DND-41 (cell line): ENCODE measurements around the gene CD7.

Experiments
- ATAC-seq: fragments of 200-7000 bp; cut with Tn5 transposase; 3 replicates; pipeline ENCODE4 v1.9.1; 2021; ENCODE audit warnings: low read depth; ENCODE audit not compliant: insufficient read depth
- DNase-seq: peaks from one replicate; pipeline ENCODE4 v3.0.0-alpha.2; 2020
- H2AFZ ChIP-seq: 2 replicates; pipeline ENCODE4 v1.6.0; 2012; ENCODE audit warnings: low read depth, low read length
- H3K27ac ChIP-seq: 2 replicates; pipeline ENCODE4 v1.5.1; 2012; ENCODE audit warnings: low read length, inconsistent platforms
- H3K27me3 ChIP-seq: fragments of 200-600 bp; sonication (generic); 2 replicates; pipeline ENCODE4 v1.6.0; 2012; ENCODE audit warnings: low read length, mild to moderate bottlenecking, inconsistent platforms; ENCODE audit not compliant: insufficient read depth, poor library complexity
- H3K36me3 ChIP-seq: 2 replicates; pipeline ENCODE4 v1.5.1; 2012; ENCODE audit warnings: low read length, inconsistent platforms; ENCODE audit not compliant: insufficient read depth
- H3K4me1 ChIP-seq: 2 replicates; pipeline ENCODE4 v1.5.1; 2012; ENCODE audit warnings: mild to moderate bottlenecking, low read length; ENCODE audit not compliant: insufficient read depth
- H3K4me2 ChIP-seq: 2 replicates; pipeline ENCODE4 v1.6.0; 2012; ENCODE audit warnings: mild to moderate bottlenecking, moderate library complexity, low read length, inconsistent platforms; ENCODE audit not compliant: insufficient read depth
- H3K4me3 ChIP-seq, 2 experiments: fragments of 200-600 bp in 1 of 2; shearing (Covaris generic) in 1 of 2; 2 replicates each; pipeline ENCODE4 v1.5.1; 2012 to 2016; ENCODE audit warnings: inconsistent platforms in 2 of 2, low read length in 2 of 2, mild to moderate bottlenecking in 2 of 2, low read depth in 1 of 2, moderate library complexity in 1 of 2
- H3K79me2 ChIP-seq: 2 replicates; pipeline ENCODE4 v1.6.0; 2012; ENCODE audit warnings: low read length, inconsistent platforms; ENCODE audit not compliant: insufficient read depth
- H3K9ac ChIP-seq: 2 replicates; pipeline ENCODE4 v1.6.0; 2012; ENCODE audit warnings: low read depth, mild to moderate bottlenecking, inconsistent platforms, low read length, moderate library complexity
- H3K9me3 ChIP-seq: 2 replicates; pipeline ENCODE4 v1.5.1; 2012; ENCODE audit warnings: low read length, moderate library complexity, mild to moderate bottlenecking, inconsistent platforms; ENCODE audit not compliant: insufficient read depth, severe bottlenecking
- H4K20me1 ChIP-seq: 2 replicates; pipeline ENCODE4 v1.6.0; 2012; ENCODE audit warnings: low read length; ENCODE audit not compliant: insufficient read depth
- CTCF ChIP-seq: IDR thresholded peaks from 2 replicates; pipeline ENCODE4 v1.5.1; 2012; ENCODE audit warnings: borderline replicate concordance, low read length, moderate library complexity, mild to moderate bottlenecking; ENCODE audit not compliant: poor library complexity, severe bottlenecking; ENCODE audit errors: extremely low read depth
- EZH2 ChIP-seq: IDR thresholded peaks from 3 replicates; pipeline ENCODE4 v1.6.1; 2012; ENCODE audit warnings: borderline replicate concordance, low read depth, mild to moderate bottlenecking, moderate library complexity, low read length, inconsistent platforms; ENCODE audit not compliant: severe bottlenecking

Gene CD7

DNA sequence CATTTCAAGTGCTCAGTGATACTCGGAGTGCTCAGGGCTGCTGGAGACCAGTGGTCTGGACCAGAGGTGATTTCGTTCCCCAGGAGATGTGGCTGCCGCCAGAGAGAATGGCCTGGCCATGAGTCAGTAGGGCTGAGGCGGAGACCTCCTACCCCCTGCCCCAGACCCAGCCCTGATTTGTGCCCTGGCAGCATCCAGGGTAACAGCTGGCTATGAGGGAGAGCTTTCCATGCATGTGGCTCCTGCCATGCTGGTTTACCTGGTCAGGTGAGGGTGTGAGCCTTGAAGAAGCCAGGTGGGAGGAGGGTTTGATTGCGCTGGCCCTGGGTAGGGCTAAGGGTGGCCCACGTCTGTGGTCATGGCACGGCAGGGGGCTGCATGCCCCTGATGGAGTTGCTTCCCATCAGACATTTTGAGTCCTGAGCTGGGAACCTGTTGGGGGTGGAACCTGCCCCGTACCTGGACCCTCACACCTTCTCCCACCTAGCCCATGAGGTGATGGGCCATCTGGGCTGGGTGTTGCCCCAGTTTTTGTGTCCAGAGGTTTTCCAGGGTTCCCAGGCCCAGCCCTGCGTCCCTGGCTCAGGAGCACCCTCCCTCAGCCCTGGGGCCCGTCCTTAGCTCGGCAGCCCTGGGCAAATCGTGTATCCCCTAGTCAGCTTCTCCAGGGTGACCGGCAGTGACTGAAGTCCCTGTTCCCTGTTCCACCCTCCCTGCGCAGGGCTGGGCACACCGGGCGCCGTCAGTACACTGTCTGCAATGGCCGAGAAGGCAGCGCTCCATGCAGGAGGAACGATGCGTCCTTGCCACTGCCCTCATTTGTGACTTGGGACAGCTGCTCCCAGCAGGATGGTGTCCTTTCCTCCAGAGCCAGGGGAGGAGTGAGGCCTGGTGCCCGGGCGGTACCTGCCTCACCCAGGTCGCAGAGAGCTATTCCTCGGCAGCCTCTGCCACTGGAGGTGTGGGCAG, 34.9 kb downstream of the CD7 start:
- TF ChIP-seq EZH2 (no peak), CTCF (no peak)
- H3K4me2 ChIP-seq = no peak overlapping the region
- no peaks in the 10 kb centered on the region for H3K27me3 ChIP-seq
- no peak overlapping the region for H3K9ac ChIP-seq
- H3K79me2 ChIP-seq = no peaks in the 10 kb centered on the region
- ATAC-seq = no peak
- no peaks in the 10 kb centered on the region for H4K20me1 ChIP-seq
- no peaks in the 10 kb centered on the region for H3K9me3 ChIP-seq
- no peak for DNase-seq
- H3K4me1 ChIP-seq = no peaks in the 10 kb centered on the region
- H3K27ac ChIP-seq = no peak overlapping the region
- no peak overlapping the region for H3K4me3 ChIP-seq
- H3K36me3 ChIP-seq = no peaks in the 10 kb centered on the region
- H2AFZ ChIP-seq = no peak overlapping the region

GRCh38 chr17:82281502-82282238, 35.7 kb downstream of the CD7 start:
- TF ChIP-seq CTCF = no peak
- no peak for TF ChIP-seq EZH2
- Histone ChIP-seq H3K4me2 (no peak overlapping the region), H3K27ac (no peak overlapping the region), H3K9ac (no peak overlapping the region), H3K27me3 (no peaks in the 10 kb centered on the region), H3K9me3 (no peaks in the 10 kb centered on the region), H3K4me1 (no peaks in the 10 kb centered on the region), H2AFZ (no peak overlapping the region), H4K20me1 (no peaks in the 10 kb centered on the region), H3K4me3 (no peak overlapping the region), H3K36me3 (no peaks in the 10 kb centered on the region), H3K79me2 (no peaks in the 10 kb centered on the region)
- no peak for ATAC-seq
- no peak for DNase-seq

GRCh38 chr17:82281076-82281475, 36.3 kb downstream of the CD7 start:
- no peak overlapping the region for H3K27ac ChIP-seq
- ATAC-seq (no peak), DNase-seq (no peak)
- no peak overlapping the region for H3K4me2 ChIP-seq
- H3K9ac ChIP-seq = no peak overlapping the region
- no peaks in the 10 kb centered on the region for H3K79me2 ChIP-seq
- TF ChIP-seq EZH2 (no peak), CTCF (no peak)
- H3K4me3 ChIP-seq = no peak overlapping the region
- no peaks in the 10 kb centered on the region for H3K4me1 ChIP-seq
- H3K36me3 ChIP-seq = no peaks in the 10 kb centered on the region
- no peaks in the 10 kb centered on the region for H3K9me3 ChIP-seq
- no peak overlapping the region for H2AFZ ChIP-seq
- no peaks in the 10 kb centered on the region for H4K20me1 ChIP-seq
- no peaks in the 10 kb centered on the region for H3K27me3 ChIP-seq
